Glutamatergic neuron (in vitro differentiated cells): ENCODE data around the gene KLHL4. TPM values are rescaled to one million over a fixed set of nuclear protein-coding genes. Genes with fewer than 3 reads are reported as not detected.
A peak's percentile ranks its signal among the peaks of the same experiment; 100 is the strongest.

Experiments
- DNase-seq: peaks from one replicate; pipeline ENCODE4 v3.0.0; 2022
- H3K27ac Mint-ChIP-seq: one replicate; pipeline ENCODE4 v1.8.0; 2020; ENCODE audit warnings: mild to moderate bottlenecking, mixed read lengths, inconsistent platforms; ENCODE audit not compliant: unreplicated experiment
- H3K27me3 Mint-ChIP-seq: one replicate; pipeline ENCODE4 v1.8.0; 2020; ENCODE audit warnings: mild to moderate bottlenecking, moderate library complexity, mixed read lengths, inconsistent platforms; ENCODE audit not compliant: unreplicated experiment
- H3K36me3 Mint-ChIP-seq: one replicate; pipeline ENCODE4 v1.8.0; 2020; ENCODE audit warnings: mild to moderate bottlenecking, mixed read lengths, inconsistent platforms; ENCODE audit not compliant: unreplicated experiment
- H3K4me1 Mint-ChIP-seq: one replicate; pipeline ENCODE4 v1.8.0; 2020; ENCODE audit warnings: mild to moderate bottlenecking, low read depth, mixed read lengths, inconsistent platforms; ENCODE audit not compliant: unreplicated experiment
- H3K4me3 Mint-ChIP-seq: one replicate; pipeline ENCODE4 v1.8.0; 2020; ENCODE audit warnings: mild to moderate bottlenecking, mixed read lengths, inconsistent platforms; ENCODE audit not compliant: unreplicated experiment
- H3K9me3 Mint-ChIP-seq: one replicate; pipeline ENCODE4 v1.8.0; 2020; ENCODE audit warnings: mild to moderate bottlenecking, moderate library complexity, mixed read lengths, inconsistent platforms; ENCODE audit not compliant: unreplicated experiment
- total RNA-seq: library from RNA; stranded (reverse); fragmentation: NEBNext Ultra II Directional; extraction: Animal tissue kit (Norgen Biotek cat#: 25700); gene quantifications from one replicate; pipeline ENCODE4 v1.2.1, GENCODE V29; 2021; ENCODE audit not compliant: unreplicated experiment
- TF ChIP-seq, protein P1 (sequence below): fragments of 200-600 bp; sonication (generic); IDR thresholded peaks from one replicate; pipeline ENCODE4 v1.5.0; 2021; ENCODE audit not compliant: partially characterized antibody, unreplicated experiment

KLHL4 gene
- total RNA-seq, 1 donor from 2014 or later: 39.9 TPM

- H3K4me3 Mint-ChIP-seq: no peak overlapping the region
- H3K9me3 Mint-ChIP-seq: peaks cover 2% of the 10 kb centered on the region
- no peaks in the 10 kb centered on the region for H3K36me3 Mint-ChIP-seq
- TF ChIP-seq, protein P1, sequence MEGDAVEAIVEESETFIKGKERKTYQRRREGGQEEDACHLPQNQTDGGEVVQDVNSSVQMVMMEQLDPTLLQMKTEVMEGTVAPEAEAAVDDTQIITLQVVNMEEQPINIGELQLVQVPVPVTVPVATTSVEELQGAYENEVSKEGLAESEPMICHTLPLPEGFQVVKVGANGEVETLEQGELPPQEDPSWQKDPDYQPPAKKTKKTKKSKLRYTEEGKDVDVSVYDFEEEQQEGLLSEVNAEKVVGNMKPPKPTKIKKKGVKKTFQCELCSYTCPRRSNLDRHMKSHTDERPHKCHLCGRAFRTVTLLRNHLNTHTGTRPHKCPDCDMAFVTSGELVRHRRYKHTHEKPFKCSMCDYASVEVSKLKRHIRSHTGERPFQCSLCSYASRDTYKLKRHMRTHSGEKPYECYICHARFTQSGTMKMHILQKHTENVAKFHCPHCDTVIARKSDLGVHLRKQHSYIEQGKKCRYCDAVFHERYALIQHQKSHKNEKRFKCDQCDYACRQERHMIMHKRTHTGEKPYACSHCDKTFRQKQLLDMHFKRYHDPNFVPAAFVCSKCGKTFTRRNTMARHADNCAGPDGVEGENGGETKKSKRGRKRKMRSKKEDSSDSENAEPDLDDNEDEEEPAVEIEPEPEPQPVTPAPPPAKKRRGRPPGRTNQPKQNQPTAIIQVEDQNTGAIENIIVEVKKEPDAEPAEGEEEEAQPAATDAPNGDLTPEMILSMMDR: no peak
- H3K27ac Mint-ChIP-seq: peak overlapping the region; percentile 73
- DNase-seq: no peak
- peaks cover 4% of the 10 kb centered on the region for H3K27me3 Mint-ChIP-seq
- peaks cover 6% of the 10 kb centered on the region for H3K4me1 Mint-ChIP-seq
Observed at GRCh38 chrX:87515836-87516235, 1.8 kb upstream of the KLHL4 start.

DNA sequence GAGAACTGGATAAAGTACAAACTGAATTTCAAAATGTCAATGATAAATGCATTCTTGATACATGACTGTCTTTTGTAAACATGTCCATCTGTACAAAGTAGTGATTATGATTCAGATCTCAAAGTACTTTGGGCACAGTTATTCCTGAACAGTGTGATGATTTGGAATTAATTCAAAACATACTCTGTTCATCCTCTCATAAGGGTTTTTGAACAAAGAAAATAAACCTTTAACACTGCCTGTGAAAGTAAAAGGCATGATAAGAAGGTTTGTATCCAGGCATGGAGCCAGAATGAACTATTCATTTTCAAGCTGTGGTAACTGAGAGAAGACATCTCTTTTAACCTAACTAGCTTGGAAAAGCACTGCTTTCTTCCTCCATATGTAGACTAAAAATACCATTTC lies 883 bp upstream of the KLHL4 start:
- Mint-ChIP-seq H3K9me3 (peaks cover 2% of the 10 kb centered on the region), H3K4me1 (peaks cover 6% of the 10 kb centered on the region), H3K4me3 (no peak overlapping the region), H3K27ac (peak overlapping the region; percentile 98), H3K36me3 (no peaks in the 10 kb centered on the region), H3K27me3 (peaks cover 5% of the 10 kb centered on the region)
- no peak for DNase-seq
- TF ChIP-seq, protein P1: no peak

DNA sequence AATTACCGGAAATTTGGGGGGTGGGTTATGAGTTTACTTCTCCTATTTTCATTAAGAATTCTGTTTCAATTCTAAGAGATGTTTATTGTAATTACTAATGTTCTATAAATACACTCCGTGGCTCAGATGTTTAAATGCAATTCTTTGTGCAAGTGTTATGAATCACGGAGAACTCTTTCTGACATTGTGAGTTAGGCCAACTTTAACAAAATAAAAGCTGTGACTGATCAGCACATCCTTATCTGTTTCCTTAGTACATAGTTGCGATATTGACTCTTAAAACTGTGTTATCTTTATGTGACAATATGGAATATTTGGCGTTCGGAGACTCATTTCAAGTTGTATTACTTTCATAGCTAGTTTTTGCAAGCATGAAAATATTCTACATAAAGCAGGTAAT lies 902 bp downstream of the KLHL4 start:
- peaks cover 2% of the 10 kb centered on the region for H3K9me3 Mint-ChIP-seq
- H3K27ac Mint-ChIP-seq: peak overlapping the region; percentile 98
- TF ChIP-seq, protein P1: no peak
- H3K4me1 Mint-ChIP-seq: peaks cover 11% of the 10 kb centered on the region
- no peak for DNase-seq
- H3K27me3 Mint-ChIP-seq: peaks cover 6% of the 10 kb centered on the region
- H3K36me3 Mint-ChIP-seq: no peaks in the 10 kb centered on the region
- peak overlapping the region; percentile 94 for H3K4me3 Mint-ChIP-seq

DNA sequence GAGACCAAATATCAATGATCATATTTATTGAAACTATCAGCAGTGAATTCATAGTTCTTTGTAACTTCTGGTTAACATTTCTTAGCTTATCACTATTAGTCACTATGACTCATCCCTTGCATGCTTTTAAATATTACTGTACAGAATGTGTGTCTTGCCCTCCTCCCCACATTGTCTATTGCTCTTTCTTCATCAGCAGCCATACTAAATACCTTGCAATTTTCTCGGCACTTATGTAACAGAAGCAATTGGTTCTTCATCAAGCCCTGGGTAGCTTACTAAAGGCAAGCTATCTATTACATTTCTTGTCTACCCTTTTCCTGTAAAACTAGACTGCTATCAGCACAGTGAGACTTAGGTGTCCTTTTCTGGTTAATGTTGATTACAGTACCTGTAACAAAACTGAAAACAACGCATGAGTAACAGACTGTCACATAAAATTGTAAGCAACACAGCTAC lies 8.2 kb downstream of the KLHL4 start:
- peaks cover 2% of the 10 kb centered on the region for H3K27me3 Mint-ChIP-seq
- H3K4me3 Mint-ChIP-seq: no peak overlapping the region
- TF ChIP-seq, protein P1: no peak
- no peaks in the 10 kb centered on the region for H3K9me3 Mint-ChIP-seq
- no peak for DNase-seq
- H3K27ac Mint-ChIP-seq: no peak overlapping the region
- peaks cover 5% of the 10 kb centered on the region for H3K4me1 Mint-ChIP-seq
- H3K36me3 Mint-ChIP-seq: no peaks in the 10 kb centered on the region

DNA sequence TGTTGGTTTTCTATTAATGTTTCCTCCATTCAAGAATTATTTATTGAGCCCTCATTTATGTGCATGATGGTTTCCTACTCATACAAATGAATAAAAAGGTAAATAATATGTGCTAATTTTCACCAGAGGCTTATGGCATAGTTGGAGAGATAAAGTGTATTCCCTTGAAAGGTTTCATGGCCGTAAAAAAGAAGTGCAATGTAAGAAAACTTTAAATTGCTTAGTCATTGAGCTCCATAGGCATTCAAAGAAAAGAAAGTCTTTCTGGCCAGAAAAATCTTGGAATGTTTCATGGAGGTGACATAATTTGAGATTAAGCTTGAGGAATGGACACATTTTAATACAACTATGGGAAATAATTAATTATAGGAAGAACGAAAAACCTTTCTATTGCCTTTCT lies 8.7 kb downstream of the KLHL4 start:
- Mint-ChIP-seq H3K27me3 (peaks cover 2% of the 10 kb centered on the region), H3K4me3 (no peak overlapping the region), H3K9me3 (no peaks in the 10 kb centered on the region), H3K4me1 (peaks cover 5% of the 10 kb centered on the region), H3K36me3 (no peaks in the 10 kb centered on the region), H3K27ac (no peak overlapping the region)
- TF ChIP-seq, protein P1: no peak
- no peak for DNase-seq
